IPS-11a (cell line): ENCODE data around the gene AMZ2.
"Not testable (repeated sequence)": the region's sequence is repeated elsewhere in the genome, so short reads cannot be mapped to it uniquely, and the experiment has no call there.

Experiments
- H3K4me3 ChIP-seq: one replicate; pipeline ENCODE4 v1.5.1; 2013; ENCODE audit warnings: low read depth, low read length, control low read depth

Gene AMZ2, protein sequence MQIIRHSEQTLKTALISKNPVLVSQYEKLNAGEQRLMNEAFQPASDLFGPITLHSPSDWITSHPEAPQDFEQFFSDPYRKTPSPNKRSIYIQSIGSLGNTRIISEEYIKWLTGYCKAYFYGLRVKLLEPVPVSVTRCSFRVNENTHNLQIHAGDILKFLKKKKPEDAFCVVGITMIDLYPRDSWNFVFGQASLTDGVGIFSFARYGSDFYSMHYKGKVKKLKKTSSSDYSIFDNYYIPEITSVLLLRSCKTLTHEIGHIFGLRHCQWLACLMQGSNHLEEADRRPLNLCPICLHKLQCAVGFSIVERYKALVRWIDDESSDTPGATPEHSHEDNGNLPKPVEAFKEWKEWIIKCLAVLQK

GRCh38 chr17:68247445-68248198 is at the start of gene AMZ2:
AMZ2 (plus strand) TSS chr17:68248043; CDS start chr17:68250188, 2,145 bp downstream.
- H3K4me3 ChIP-seq, result peak within 1 kb of the TSS; percentile 78

DNA sequence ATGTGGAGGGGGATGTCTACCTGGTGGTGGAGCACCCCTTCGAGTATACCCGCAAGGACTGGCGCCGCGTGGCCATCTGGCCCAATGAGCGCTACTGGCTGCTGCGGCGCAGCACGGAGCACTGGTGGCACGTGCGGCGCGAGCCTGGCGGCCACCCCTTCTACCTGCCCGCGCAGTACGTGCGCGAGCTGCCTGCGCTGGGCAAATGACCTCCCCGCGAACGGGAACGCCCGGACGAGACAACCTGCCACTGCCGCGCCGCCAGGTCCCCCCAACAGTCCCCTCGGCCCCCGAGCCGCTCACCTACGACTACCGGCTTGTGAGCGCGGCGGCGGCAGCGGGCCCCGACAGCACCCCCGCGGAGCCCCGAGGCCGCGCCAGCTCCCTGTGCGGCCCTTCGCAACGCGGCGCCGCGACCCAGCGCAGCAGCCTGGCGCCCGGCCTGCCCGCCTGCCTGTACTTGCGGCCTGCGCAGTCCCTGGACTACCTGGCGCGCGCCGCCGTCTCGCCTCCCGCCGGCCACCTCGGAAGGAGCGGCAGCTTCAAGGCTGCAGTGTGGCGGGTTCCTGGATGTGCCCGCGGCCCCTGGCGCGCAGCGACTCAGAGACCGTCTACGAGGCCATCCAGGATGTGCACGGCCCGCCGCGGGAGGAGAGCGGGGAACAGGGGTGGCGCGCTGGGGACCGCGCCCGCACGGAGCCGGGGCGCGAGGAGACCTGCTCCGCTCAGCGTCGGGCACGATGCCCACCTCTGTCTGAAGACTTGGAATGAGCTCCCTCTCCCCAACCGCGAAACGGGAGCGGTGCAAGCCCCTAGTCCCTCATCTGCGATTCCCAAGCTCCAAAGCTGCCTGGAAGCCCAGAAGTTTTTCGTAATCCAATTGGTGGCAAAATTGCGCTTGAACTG is 48.7 kb upstream of the AMZ2 start:
- peak overlapping the region; percentile 20 for H3K4me3 ChIP-seq

DNA sequence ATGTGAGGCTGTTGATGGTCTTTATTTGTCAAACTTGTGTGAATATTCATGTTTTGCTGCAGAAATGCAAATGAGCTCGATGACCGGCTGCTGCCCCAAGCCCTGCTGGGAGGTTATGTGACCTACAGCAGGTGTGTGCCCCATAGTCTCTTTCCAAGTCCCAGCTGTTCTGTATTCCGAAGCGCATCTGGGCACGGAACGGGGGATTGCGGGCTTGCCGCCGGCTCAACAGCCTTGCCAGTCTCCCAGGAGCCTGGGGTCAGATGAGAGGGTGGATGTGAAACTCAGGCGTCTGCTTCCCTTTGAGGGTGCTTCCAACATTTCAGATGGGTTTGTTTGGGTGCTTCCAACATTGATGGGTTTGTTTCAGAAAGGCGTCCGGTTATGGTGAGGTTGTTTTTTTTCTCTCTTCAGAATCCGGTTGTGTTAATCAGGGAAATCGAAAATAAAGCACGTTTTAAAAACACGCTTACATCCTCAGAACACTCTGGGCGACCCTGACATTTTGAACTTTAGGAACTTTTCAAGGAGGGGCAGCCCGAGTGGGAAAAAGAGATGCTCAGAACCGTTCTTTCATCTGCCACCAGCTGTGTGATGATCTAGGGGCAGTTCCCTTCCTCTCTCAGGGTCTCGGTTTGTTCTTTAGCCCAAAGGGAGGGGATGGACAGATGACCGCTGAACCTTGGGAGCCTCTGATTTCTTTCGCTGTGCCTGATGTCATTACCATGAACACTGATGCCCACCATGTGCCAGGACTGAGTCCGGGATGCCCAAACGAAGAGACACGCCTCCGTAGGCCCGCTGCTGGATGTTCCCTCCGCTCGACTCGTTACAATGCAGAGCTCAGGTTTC is 47.8 kb upstream of the AMZ2 start:
- H3K4me3 ChIP-seq, result no peak overlapping the region

DNA sequence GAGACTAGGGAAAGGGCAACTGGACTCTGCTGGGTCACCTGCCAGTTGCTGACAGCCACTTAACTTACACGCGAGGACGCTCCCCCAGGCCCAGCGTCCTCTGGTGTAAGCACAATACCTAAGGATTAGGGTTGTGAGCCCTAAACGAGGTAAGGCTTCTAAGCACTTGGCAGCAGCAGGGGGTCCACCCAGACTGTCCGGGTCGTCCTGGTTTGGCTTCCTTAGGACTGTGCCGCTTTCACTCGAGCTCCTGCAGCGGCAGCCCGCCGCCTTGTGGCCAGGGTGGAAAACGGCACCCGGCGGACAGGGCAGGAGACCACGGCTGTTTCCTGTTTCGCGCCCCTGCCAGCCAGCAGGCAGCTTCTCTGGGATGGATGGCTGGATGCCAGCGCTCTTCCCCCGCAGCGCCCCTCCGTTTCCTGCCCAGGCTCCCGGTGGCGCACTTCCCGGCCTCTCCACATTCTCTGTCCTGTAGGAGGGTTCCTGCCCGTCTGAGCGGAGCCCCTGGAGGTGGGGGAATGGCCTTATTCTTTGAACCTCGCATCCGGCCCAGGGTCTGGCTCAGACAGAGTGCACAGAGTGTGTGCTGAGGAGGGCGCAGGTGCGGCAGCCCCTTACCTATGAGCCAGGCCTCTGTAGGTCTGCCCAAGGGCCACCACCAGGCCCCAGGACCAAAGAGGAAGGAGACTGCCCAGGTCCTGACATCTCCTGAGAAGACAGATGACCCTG is 47.0 kb upstream of the AMZ2 start:
- no peak overlapping the region for H3K4me3 ChIP-seq

DNA sequence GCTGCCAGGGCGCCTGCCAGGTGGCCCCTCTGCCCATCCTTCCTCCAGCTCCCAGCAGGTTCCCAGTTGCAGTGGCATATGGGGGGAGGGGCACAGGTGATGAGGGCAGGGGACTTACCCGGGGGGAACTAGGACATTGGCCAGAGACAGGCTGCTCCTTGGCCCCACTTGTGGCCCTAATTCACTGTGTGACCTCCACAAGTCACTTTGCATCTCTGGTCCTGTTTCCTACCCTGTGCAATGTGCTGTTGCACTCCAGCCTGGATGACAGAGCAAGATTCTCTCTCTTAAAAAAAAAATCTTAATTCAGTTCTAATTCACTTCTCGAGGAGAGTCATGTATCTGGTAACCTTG is 46.4 kb upstream of the AMZ2 start:
- not testable (repeated sequence) for H3K4me3 ChIP-seq

- H3K4me3 ChIP-seq, result not testable (repeated sequence)
Observed at GRCh38 chr17:68202321-68202720, 45.5 kb upstream of the AMZ2 start.

- no peak overlapping the region for H3K4me3 ChIP-seq
Observed at GRCh38 chr17:68204736-68205135, 43.1 kb upstream of the AMZ2 start.

GRCh38 chr17:68205251-68205807 is 42.5 kb upstream of the AMZ2 start:
- H3K4me3 ChIP-seq, result peak overlapping the region; percentile 75

- peak overlapping the region; percentile 75 for H3K4me3 ChIP-seq
Observed at GRCh38 chr17:68205808-68206720, 41.8 kb upstream of the AMZ2 start.

DNA sequence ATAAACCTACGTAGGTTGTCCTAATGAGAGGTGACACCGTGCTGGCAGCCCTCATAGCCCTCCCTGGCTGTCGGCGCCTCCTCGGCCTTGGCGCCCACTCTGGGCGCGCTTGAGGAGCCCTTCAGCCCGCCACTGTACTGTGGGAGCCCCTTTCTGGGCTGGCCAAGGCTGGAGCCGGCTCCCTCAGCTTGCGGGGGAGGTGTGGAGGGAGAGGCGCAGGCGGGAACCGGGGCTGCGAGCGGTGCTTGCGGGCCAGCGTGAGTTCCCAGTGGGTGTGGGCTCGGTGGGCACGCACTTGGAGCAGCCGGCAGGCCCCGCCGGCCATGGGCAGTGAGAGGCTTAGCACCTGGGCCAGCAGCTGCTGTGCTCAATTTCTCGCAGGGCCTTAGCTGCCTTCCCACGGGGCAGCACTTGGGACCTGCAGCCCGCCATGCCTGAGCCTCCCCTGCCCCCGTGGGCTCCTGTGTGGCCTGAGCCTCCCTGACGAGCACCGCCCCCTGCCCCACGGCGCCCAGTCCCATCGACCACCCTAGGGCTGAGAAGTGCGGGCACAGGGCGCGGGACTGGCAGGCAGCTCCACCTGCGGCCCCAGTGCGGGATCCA is 40.1 kb upstream of the AMZ2 start:
- no peak overlapping the region for H3K4me3 ChIP-seq

DNA sequence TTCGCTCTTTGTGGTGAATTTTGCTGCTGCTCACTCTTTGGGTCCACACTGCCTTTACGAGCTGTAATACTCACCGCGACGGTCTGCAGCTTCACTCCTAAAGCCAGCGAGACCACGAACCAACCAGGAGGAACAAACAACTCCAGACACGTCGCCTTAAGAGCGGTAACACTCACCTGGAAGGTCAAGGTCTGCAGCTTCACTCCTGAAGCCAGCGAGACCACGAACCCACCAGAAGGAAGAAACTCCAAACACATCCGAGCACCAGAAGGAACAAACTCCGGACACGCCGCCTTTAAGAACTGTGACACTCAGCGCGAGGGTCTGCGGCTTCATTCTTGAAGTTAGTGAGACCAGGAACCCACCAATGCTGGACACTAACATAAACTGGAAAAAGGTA is 39.2 kb upstream of the AMZ2 start:
- not testable (repeated sequence) for H3K4me3 ChIP-seq

DNA sequence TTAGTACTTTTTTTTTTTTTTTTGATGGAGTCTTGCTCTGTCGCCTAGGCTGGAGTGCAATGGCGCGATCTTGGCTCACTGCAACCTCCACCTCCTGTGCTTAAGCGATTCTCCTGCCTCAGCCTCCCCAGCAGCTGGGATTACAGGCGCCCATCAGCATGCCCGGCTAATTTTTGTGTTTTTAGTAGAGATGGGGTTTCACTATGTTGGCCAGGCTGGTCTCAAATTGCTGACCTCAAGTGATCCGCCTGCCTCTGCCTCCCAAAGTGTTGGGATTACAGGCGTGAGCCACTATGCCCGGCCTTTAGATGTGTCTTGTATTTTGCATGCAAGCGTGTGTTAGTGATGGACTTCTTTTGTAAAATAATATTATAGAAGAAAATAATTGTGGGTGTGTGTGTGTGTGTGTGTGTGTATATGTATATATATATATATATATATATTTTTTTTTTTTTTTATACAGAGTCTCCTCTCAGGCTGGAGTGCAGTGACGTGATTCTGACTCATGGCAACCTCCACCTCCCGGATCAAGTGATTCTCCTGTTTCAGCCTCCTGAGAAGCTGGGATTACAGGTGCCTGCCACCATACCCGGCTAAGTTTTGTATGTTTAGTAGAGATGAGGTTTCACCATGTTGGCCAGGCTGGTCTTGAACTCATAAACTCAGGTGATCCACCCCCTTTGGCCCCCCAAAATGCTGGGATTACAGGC is 38.5 kb upstream of the AMZ2 start:
- H3K4me3 ChIP-seq, result not testable (repeated sequence)

GRCh38 chr17:68210570-68211315 is 37.1 kb upstream of the AMZ2 start:
- H3K4me3 ChIP-seq, result no peak overlapping the region

GRCh38 chr17:68213428-68214411 is 34.1 kb upstream of the AMZ2 start:
- not testable (repeated sequence) for H3K4me3 ChIP-seq

DNA sequence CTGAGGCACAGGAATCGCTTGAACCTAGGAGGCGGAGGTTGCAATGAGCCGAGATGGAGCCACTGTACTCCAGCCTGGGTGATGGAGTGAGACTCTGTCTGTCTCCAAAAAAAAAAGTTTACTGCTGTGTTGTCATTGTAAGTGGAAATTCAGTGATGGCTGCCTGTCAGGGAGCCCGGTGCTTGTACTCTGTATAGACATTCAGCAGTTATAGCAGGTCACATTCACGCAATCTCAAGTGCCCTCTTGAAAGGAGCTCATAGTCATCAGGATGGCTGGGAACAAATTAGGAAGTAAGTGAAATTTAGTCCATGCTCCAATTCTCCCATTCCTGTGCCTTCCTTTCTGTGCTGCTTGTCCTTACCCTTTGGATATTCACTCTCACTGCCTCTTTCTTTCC is 32.4 kb upstream of the AMZ2 start:
- not testable (repeated sequence) for H3K4me3 ChIP-seq

DNA sequence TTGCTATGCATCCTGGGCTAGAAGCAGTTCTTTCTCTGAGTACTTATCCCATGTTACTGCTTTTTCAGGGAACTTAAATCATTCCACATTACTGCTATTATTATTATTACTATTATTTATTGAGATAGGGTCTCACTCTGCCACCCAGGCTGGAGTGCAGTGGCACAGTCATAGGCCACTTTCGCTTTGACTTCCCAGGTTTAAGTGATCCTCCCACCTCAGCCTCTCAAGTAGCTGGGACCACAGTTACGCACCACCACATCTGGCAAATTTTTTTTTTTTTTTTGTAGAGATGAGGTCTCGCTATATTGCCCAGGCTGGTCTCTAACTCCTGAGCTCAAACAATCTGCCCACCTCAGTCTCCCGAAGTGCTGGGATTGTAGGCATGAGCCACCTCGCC is 28.4 kb upstream of the AMZ2 start:
- not testable (repeated sequence) for H3K4me3 ChIP-seq
